Smooth muscle cell (in vitro differentiated cells): ENCODE measurements around the gene TACC3. TPM values are rescaled to one million over a fixed set of nuclear protein-coding genes. Genes with fewer than 3 reads are reported as not detected.

ENCODE experiments used
- DNase-seq: peaks from one replicate; lab custom pipeline; 2025; ENCODE audit not compliant: unreplicated experiment; lab: John Stamatoyannopoulos, UW
- H2AFZ ChIP-seq: fragments of 200-600 bp; sonication (generic); 2 replicates; pipeline ENCODE4 v1.6.0; 2016; ENCODE audit warnings: antibody characterized with exemption, low read depth, mild to moderate bottlenecking
- H3F3A ChIP-seq: fragments of 200-600 bp; sonication (generic); 2 replicates; pipeline ENCODE4 v1.6.0; 2017; ENCODE audit warnings: antibody characterized with exemption, low read depth
- H3K27ac ChIP-seq: fragments of 200-600 bp; sonication (generic); 2 replicates; pipeline ENCODE4 v1.5.1; 2016; ENCODE audit warnings: low read depth, mild to moderate bottlenecking
- H3K27me3 ChIP-seq: fragments of 200-600 bp; sonication (generic); 2 replicates; pipeline ENCODE4 v1.6.1; 2016; ENCODE audit warnings: low read depth, mild to moderate bottlenecking
- H3K36me3 ChIP-seq: fragments of 200-600 bp; sonication (generic); 2 replicates; pipeline ENCODE4 v1.5.1; 2016; ENCODE audit warnings: low read depth
- H3K4me1 ChIP-seq: fragments of 200-600 bp; sonication (generic); 2 replicates; pipeline ENCODE4 v1.5.1; 2016; ENCODE audit warnings: low read depth
- H3K4me2 ChIP-seq: fragments of 200-600 bp; sonication (generic); 2 replicates; pipeline ENCODE4 v1.6.0; 2016; ENCODE audit warnings: mild to moderate bottlenecking
- H3K4me3 ChIP-seq: fragments of 200-600 bp; sonication (generic); 2 replicates; pipeline ENCODE4 v1.5.1; 2016; ENCODE audit warnings: mild to moderate bottlenecking
- H3K79me2 ChIP-seq: fragments of 200-600 bp; sonication (generic); 2 replicates; pipeline ENCODE4 v1.6.0; 2016; ENCODE audit warnings: low read depth, mild to moderate bottlenecking
- H3K9ac ChIP-seq: fragments of 200-600 bp; sonication (generic); 2 replicates; pipeline ENCODE4 v1.6.0; 2016; ENCODE audit warnings: low read depth
- H3K9me3 ChIP-seq: fragments of 200-600 bp; sonication (generic); replicated peaks from 2 replicates; pipeline ENCODE4 v1.5.1; 2016; ENCODE audit warnings: low read depth
- H4K20me1 ChIP-seq: fragments of 200-600 bp; sonication (generic); 2 replicates; pipeline ENCODE4 v1.6.0; 2016; ENCODE audit warnings: low read depth
- CTCF ChIP-seq: fragments of 200-600 bp; sonication (generic); IDR thresholded peaks from 2 replicates; pipeline ENCODE4 v1.5.1; 2017; ENCODE audit warnings: borderline replicate concordance, mild to moderate bottlenecking, antibody characterized with exemption; ENCODE audit not compliant: insufficient read depth, poor library complexity, severe bottlenecking
- WGBS: methylation state at CpG from one replicate; pipeline ENCODE4 v1.1.7; 2016; ENCODE audit warnings: low lambda C conversion rate; 5-methylcytosine and 5-hydroxymethylcytosine counted together
- polyA plus RNA-seq: library from polyadenylated mRNA; unstranded; fragments of >200 nt; fragmentation: Nextera tagmentation; extraction: Ambion mirVana; gene quantifications from 2 replicates; pipeline ENCODE4 v1.2.1, GENCODE V29; 2016
- total RNA-seq: library from RNA; depleted of rRNA; stranded (reverse); fragments of >200 nt; gene quantifications from 2 replicates; pipeline ENCODE4 v1.2.3, GENCODE V29; 2014

The TACC3 gene
- total and polyA plus RNA-seq, 2 experiments from 2014 or later: 12.5 to 19.4 TPM

- peaks cover 16% of the 10 kb centered on the region for H3K4me1 ChIP-seq
- no peak overlapping the region for H3K4me3 ChIP-seq
- no peaks in the 10 kb centered on the region for H3K9me3 ChIP-seq
- no peak overlapping the region for H3K4me2 ChIP-seq
- H3K27ac ChIP-seq: no peak overlapping the region
- peaks cover 22% of the 10 kb centered on the region for H4K20me1 ChIP-seq
- H3K36me3 ChIP-seq: no peaks in the 10 kb centered on the region
- H3K79me2 ChIP-seq: peaks cover 30% of the 10 kb centered on the region
- H2AFZ ChIP-seq: no peak overlapping the region
- WGBS: 92% methylated on average over 16 of the region's 16 CpGs
- no peak overlapping the region for H3K9ac ChIP-seq
- no peaks in the 10 kb centered on the region for H3F3A ChIP-seq
- TF ChIP-seq CTCF: no peak
- no peaks in the 10 kb centered on the region for H3K27me3 ChIP-seq
- DNase-seq: no peak
Measured at GRCh38 chr4:1715002-1715758, 6.1 kb upstream of the TACC3 start.

- WGBS: 94% methylated on average over 15 of the region's 15 CpGs
- H3K4me3 ChIP-seq: no peak overlapping the region
- no peaks in the 10 kb centered on the region for H3K27me3 ChIP-seq
- TF ChIP-seq CTCF: no peak
- DNase-seq: no peak
- H3K36me3 ChIP-seq: no peaks in the 10 kb centered on the region
- peaks cover 23% of the 10 kb centered on the region for H3K79me2 ChIP-seq
- H3K9ac ChIP-seq: no peak overlapping the region
- H3F3A ChIP-seq: no peaks in the 10 kb centered on the region
- no peak overlapping the region for H2AFZ ChIP-seq
- H4K20me1 ChIP-seq: peaks cover 11% of the 10 kb centered on the region
- H3K4me1 ChIP-seq: peaks cover 8% of the 10 kb centered on the region
- H3K9me3 ChIP-seq: no peaks in the 10 kb centered on the region
- no peak overlapping the region for H3K4me2 ChIP-seq
- H3K27ac ChIP-seq: no peak overlapping the region
Measured at GRCh38 chr4:1716065-1716945, 5.0 kb upstream of the TACC3 start.

- no peak overlapping the region for H3K9ac ChIP-seq
- no peak for DNase-seq
- H2AFZ ChIP-seq: no peak overlapping the region
- no peaks in the 10 kb centered on the region for H3K9me3 ChIP-seq
- H3K27me3 ChIP-seq: no peaks in the 10 kb centered on the region
- peaks cover 7% of the 10 kb centered on the region for H4K20me1 ChIP-seq
- no peaks in the 10 kb centered on the region for H3K36me3 ChIP-seq
- H3K79me2 ChIP-seq: peaks cover 33% of the 10 kb centered on the region
- no peak overlapping the region for H3K27ac ChIP-seq
- no peak for TF ChIP-seq CTCF
- no peaks in the 10 kb centered on the region for H3F3A ChIP-seq
- 98% methylated on average over 29 of the region's 32 CpGs for WGBS
- H3K4me3 ChIP-seq: no peak overlapping the region
- no peak overlapping the region for H3K4me2 ChIP-seq
- peaks cover 8% of the 10 kb centered on the region for H3K4me1 ChIP-seq
Measured at GRCh38 chr4:1717129-1718094, 3.9 kb upstream of the TACC3 start.
